GM19351 (cell line): ENCODE data around the gene JMJD4.

ENCODE experiments used
- ATAC-seq: cut with Tn5 transposase; IDR thresholded peaks from one replicate; pipeline ENCODE4 v1.9.1; 2021; ENCODE audit warnings: mild to moderate bottlenecking, moderate library complexity; ENCODE audit not compliant: unreplicated experiment

Gene JMJD4

GRCh38 chr1:227753999-227754711 lies 19.1 kb upstream of the JMJD4 start:
- ATAC-seq = no peak

GRCh38 chr1:227749916-227750710 lies 15.0 kb upstream of the JMJD4 start:
- ATAC-seq = no peak

- ATAC-seq = no peak
Observed at GRCh38 chr1:227749225-227749624, 14.1 kb upstream of the JMJD4 start.

GRCh38 chr1:227748496-227749182 lies 13.5 kb upstream of the JMJD4 start:
- ATAC-seq = no peak

GRCh38 chr1:227747948-227748495 lies 12.9 kb upstream of the JMJD4 start:
- ATAC-seq = no peak

- no peak for ATAC-seq
Observed at GRCh38 chr1:227747382-227747781, 12.3 kb upstream of the JMJD4 start.

- no peak for ATAC-seq
Observed at GRCh38 chr1:227746676-227747075, 11.6 kb upstream of the JMJD4 start.

- ATAC-seq = no peak
Observed at GRCh38 chr1:227745568-227746265, 10.6 kb upstream of the JMJD4 start.

GRCh38 chr1:227744668-227745067 lies 9.6 kb upstream of the JMJD4 start:
- ATAC-seq = no peak

- no peak for ATAC-seq
Observed at GRCh38 chr1:227742738-227743715, 7.9 kb upstream of the JMJD4 start.

- no peak for ATAC-seq
Observed at GRCh38 chr1:227741166-227741870, 6.2 kb upstream of the JMJD4 start.

GRCh38 chr1:227740401-227740960 lies 5.4 kb upstream of the JMJD4 start:
- ATAC-seq = no peak

- no peak for ATAC-seq
Observed at GRCh38 chr1:227739636-227740035, 4.5 kb upstream of the JMJD4 start.

- no peak for ATAC-seq
Observed at GRCh38 chr1:227738820-227739219, 3.7 kb upstream of the JMJD4 start.

GRCh38 chr1:227736814-227737432 lies 1.8 kb upstream of the JMJD4 start:
- no peak for ATAC-seq

GRCh38 chr1:227735539-227736285 lies 610 bp upstream of the JMJD4 start:
- no peak for ATAC-seq

- ATAC-seq = peak; percentile 2
Observed at GRCh38 chr1:227734546-227734855, 601 bp downstream of the JMJD4 start.
